IMR-90 (cell line): ENCODE results near the gene SEC16A. TPM values are rescaled to one million over a fixed set of nuclear protein-coding genes. Genes with fewer than 3 reads are reported as not detected.

Experiments used
- ATAC-seq: fragments of 200-7000 bp; cut with Tn5 transposase; 2 replicates; pipeline ENCODE4 v1.9.1; 2020; ENCODE audit warnings: low read depth, mild to moderate bottlenecking, moderate library complexity
- BruUV-seq: library from RNA; stranded (reverse); fragments of 400-500 nt; replicated peaks from 2 replicates; lab custom pipeline; 2021; lab: Mats Ljungman, UMichigan
- CTCF ChIA-PET: fragments of 300-600 bp; formaldehyde crosslinking; extraction: SDS; loops from one replicate; lab custom pipeline; 2021; ENCODE audit warnings: antibody characterized with exemption; lab: Yijun Ruan, JAX
- POLR2A ChIA-PET: fragments of 300-600 bp; sonication (Branson Sonifier 250); formaldehyde crosslinking; loops from one replicate; lab custom pipeline; 2022; ENCODE audit warnings: antibody characterized with exemption; ENCODE audit not compliant: unreplicated experiment; lab: Charles Lee
- DNase-seq: peaks from one replicate; pipeline ENCODE4 v3.0.0; 2013
- H2AFZ ChIP-seq: replicated peaks from 2 replicates; pipeline ENCODE3; 2013; ENCODE audit warnings: low read length, mild to moderate bottlenecking; ENCODE audit not compliant: poor library complexity
- H2AK5ac ChIP-seq: 2 replicates; pipeline ENCODE4 v1.6.1; 2013; ENCODE audit warnings: low read depth, low read length, inconsistent platforms
- H2AK9ac ChIP-seq: replicated peaks from 2 replicates; pipeline ENCODE3; 2013; ENCODE audit warnings: mild to moderate bottlenecking, low read depth, low read length, moderate library complexity; ENCODE audit not compliant: poor library complexity
- H2BK120ac ChIP-seq: 2 replicates; pipeline ENCODE4 v1.6.1; 2013; ENCODE audit warnings: low read depth, low read length, inconsistent platforms
- H2BK15ac ChIP-seq: 3 replicates; pipeline ENCODE4 v1.6.1; 2013; ENCODE audit warnings: low read depth, low read length, inconsistent platforms
- H2BK20ac ChIP-seq: 2 replicates; pipeline ENCODE4 v1.6.1; 2013; ENCODE audit warnings: low read depth, mild to moderate bottlenecking, inconsistent platforms, low read length, moderate library complexity
- H2BK5ac ChIP-seq: 2 replicates; pipeline ENCODE4 v1.6.1; 2013; ENCODE audit warnings: mild to moderate bottlenecking, low read depth, low read length, inconsistent platforms; ENCODE audit not compliant: poor library complexity, severe bottlenecking
- H3K14ac ChIP-seq: replicated peaks from 2 replicates; pipeline ENCODE4 v1.6.1; 2013; ENCODE audit warnings: low read depth, low read length, inconsistent platforms
- H3K18ac ChIP-seq: 2 replicates; pipeline ENCODE4 v1.6.1; 2013; ENCODE audit warnings: low read depth, low read length, control low read depth
- H3K23ac ChIP-seq: 2 replicates; pipeline ENCODE4 v1.6.1; 2013; ENCODE audit warnings: low read depth, low read length, inconsistent platforms
- H3K27ac ChIP-seq: 2 replicates; pipeline ENCODE4 v1.5.1; 2013; ENCODE audit warnings: mild to moderate bottlenecking, control low read depth, low read length; ENCODE audit not compliant: insufficient read depth
- H3K27me3 ChIP-seq: 2 replicates; pipeline ENCODE4 v1.6.1; 2013; ENCODE audit warnings: low read length; ENCODE audit not compliant: control insufficient read depth, insufficient read depth
- H3K36me3 ChIP-seq: 2 replicates; pipeline ENCODE4 v1.6.1; 2013; ENCODE audit warnings: low read length, mixed read lengths; ENCODE audit not compliant: control insufficient read depth, insufficient read depth
- H3K4ac ChIP-seq: 2 replicates; pipeline ENCODE4 v1.6.1; 2013; ENCODE audit warnings: low read depth, low read length, inconsistent platforms
- H3K4me1 ChIP-seq: 2 replicates; pipeline ENCODE4 v1.6.1; 2013; ENCODE audit warnings: low read length, mixed read lengths; ENCODE audit not compliant: control insufficient read depth, insufficient read depth
- H3K4me2 ChIP-seq: 2 replicates; pipeline ENCODE4 v1.6.1; 2013; ENCODE audit warnings: low read depth, mild to moderate bottlenecking, control low read depth, low read length, moderate library complexity
- H3K4me3 ChIP-seq: 2 replicates; pipeline ENCODE4 v1.5.1; 2013; ENCODE audit warnings: low read depth, mild to moderate bottlenecking, control low read depth, low read length, moderate library complexity; ENCODE audit not compliant: insufficient read depth
- H3K56ac ChIP-seq: 2 replicates; pipeline ENCODE4 v1.6.1; 2013; ENCODE audit warnings: low read length, inconsistent platforms; ENCODE audit not compliant: insufficient read depth; ENCODE audit errors: extremely low read depth
- H3K79me1 ChIP-seq, 2 experiments: 2 replicates each; pipeline ENCODE4 v1.6.1; 2013; ENCODE audit warnings: low read length in 2 of 2, inconsistent platforms in 1 of 2, low read depth in 1 of 2
- H3K9ac ChIP-seq: 2 replicates; pipeline ENCODE4 v1.6.1; 2013; ENCODE audit warnings: low read depth, low read length, control low read depth
- H3K9me1 ChIP-seq: 2 replicates; pipeline ENCODE4 v1.6.1; 2013; ENCODE audit warnings: low read length, inconsistent platforms; ENCODE audit not compliant: insufficient read depth
- H3K9me3 ChIP-seq: 2 replicates; pipeline ENCODE4 v1.6.1; 2013; ENCODE audit warnings: low read length; ENCODE audit not compliant: control insufficient read depth, insufficient read depth
- H4K20me1 ChIP-seq: 2 replicates; pipeline ENCODE4 v1.6.1; 2013; ENCODE audit warnings: low read length, inconsistent platforms; ENCODE audit not compliant: insufficient read depth
- H4K5ac ChIP-seq: 2 replicates; pipeline ENCODE4 v1.6.1; 2013; ENCODE audit warnings: mild to moderate bottlenecking, low read depth, low read length, control low read depth
- H4K8ac ChIP-seq, 2 experiments: 2 replicates each; pipeline ENCODE4 v1.6.1; 2013; ENCODE audit warnings: low read depth in 2 of 2, low read length in 2 of 2, control low read depth in 1 of 2, inconsistent platforms in 1 of 2
- H4K91ac ChIP-seq: 2 replicates; pipeline ENCODE4 v1.6.1; 2013; ENCODE audit warnings: low read depth, low read length, inconsistent platforms; ENCODE audit not compliant: insufficient read depth
- MAZ ChIP-seq: IDR thresholded peaks from 2 replicates; pipeline ENCODE4 v1.6.1; 2012; ENCODE audit warnings: low read depth, mild to moderate bottlenecking, low read length, improper control_type of control experiment, moderate library complexity, borderline replicate concordance
- RCOR1 ChIP-seq: IDR thresholded peaks from 2 replicates; pipeline ENCODE4 v1.6.1; 2012; ENCODE audit warnings: mild to moderate bottlenecking, low read length, improper control_type of control experiment; ENCODE audit not compliant: insufficient replicate concordance
- RFX5 ChIP-seq: IDR thresholded peaks from 2 replicates; pipeline ENCODE4 v1.8.0; 2012; ENCODE audit warnings: low read depth, mild to moderate bottlenecking, low read length, moderate library complexity
- WGBS, 2 experiments: methylation state at CpG; one replicate each; pipeline versions ENCODE4 v1.1.5 to v1.1.7; 2013; ENCODE audit warnings: missing lambda C conversion rate in 2 of 2; ENCODE audit not compliant: insufficient read length in 1 of 2; ENCODE audit errors: extremely low coverage in 2 of 2; 5-methylcytosine and 5-hydroxymethylcytosine counted together
- dilution Hi-C: fragments of 300-500 bp; cut with HindIII; formaldehyde crosslinking; loops from one replicate; pipeline ENCODE4 v1.14.3; 2018; ENCODE audit warnings: low sequenced_read_pairs; ENCODE audit not compliant: unreplicated experiment
- in situ Hi-C: fragments of 300-500 bp; cut with MboI; formaldehyde crosslinking; loops from 3 replicates; pipeline ENCODE4 v1.14.3; 2019; ENCODE audit warnings: low sequenced_read_pairs, inconsistent platforms, mixed read lengths
- intact Hi-C: fragments of 100-400 bp; cut with micrococcal nuclease; formaldehyde crosslinking; loops from 2 replicates; pipeline ENCODE4 v1.10.0; 2022
- polyA plus RNA-seq, 3 experiments: library from polyadenylated mRNA; depleted of rRNA; stranded (reverse); fragments of >200 nt; gene quantifications; 2 replicates each; pipeline ENCODE4 v1.2.3, GENCODE V29; 2012; ENCODE audit warnings: low replicate concordance in 1 of 3
- total RNA-seq: library from RNA; depleted of rRNA; stranded (reverse); fragments of >200 nt; gene quantifications from 2 replicates; pipeline ENCODE4 v1.2.3, GENCODE V29; 2012

The SEC16A gene
- total and polyA plus RNA-seq, 2 of the 4 experiments (the other 2 are of a cell fraction), result 12.2 to 48.1 TPM

DNA sequence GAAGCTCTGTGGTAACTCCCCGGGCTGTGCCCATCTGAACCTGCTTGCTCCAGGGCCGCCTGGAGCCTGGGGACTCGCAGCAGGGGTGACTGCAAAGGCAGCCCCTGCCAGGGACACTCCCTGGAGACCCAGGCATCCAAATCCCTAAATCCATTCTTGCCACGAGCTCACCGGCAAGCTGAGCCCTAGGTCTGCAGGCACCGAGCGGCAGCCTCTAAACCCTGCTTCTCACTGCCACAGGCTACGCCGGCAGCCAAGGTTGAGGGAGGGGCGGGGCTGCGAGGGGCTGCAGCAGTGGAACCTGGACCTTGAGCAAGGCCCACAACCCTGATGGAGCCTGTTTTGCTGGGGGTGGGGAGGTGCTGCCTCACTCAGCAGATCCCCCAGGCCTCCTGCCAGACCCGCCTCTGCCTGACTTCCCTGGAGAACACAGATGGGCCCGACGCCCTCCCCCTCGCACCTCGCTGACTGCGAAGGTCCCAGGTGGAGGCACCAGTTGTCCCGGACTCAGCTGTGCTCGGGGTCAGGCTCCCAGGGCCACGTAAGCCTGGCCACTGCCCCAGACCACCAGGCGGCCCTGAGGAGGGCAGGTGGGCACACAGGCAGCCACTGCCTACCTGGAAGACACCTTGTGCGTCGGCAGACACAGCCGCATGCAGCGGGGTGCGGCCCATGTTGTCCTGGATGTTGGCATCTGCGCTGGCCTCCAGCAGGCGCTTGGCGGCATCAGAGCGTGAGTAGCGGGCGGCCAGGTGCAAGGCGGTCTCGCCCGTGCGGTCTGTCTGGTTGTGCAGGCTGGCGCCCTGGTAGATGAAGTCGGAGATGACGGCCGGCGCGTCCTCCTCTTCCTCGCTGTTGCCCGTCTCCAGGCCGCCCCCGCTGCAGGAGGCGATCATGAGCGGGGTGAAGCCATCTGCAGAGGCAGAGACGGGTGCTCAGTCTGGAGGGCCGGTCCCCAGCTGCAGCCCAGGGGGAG is 17.4 kb upstream of the SEC16A start:
- Histone ChIP-seq H2BK20ac (no peak overlapping the region), H2BK120ac (no peak overlapping the region), H3K9ac (no peak overlapping the region), H3K23ac (no peak overlapping the region), H3K9me1 (no peaks in the 10 kb centered on the region), H3K14ac (no peak overlapping the region), H3K18ac (no peak overlapping the region), H3K4me2 (no peak overlapping the region), H3K79me1 (no peaks in the 10 kb centered on the region), H2AK9ac (no peak overlapping the region), H3K4ac (no peak overlapping the region), H4K91ac (no peak overlapping the region), H2BK5ac (no peak overlapping the region), H3K36me3 (peaks cover 79% of the 10 kb centered on the region), H2AK5ac (no peak overlapping the region), H3K56ac (no peak overlapping the region), H2AFZ (no peak overlapping the region), H3K9me3 (no peaks in the 10 kb centered on the region), H4K8ac (no peak overlapping the region), H4K5ac (no peak overlapping the region), H3K27me3 (no peaks in the 10 kb centered on the region), H3K4me1 (no peaks in the 10 kb centered on the region), H3K4me3 (no peak overlapping the region), H3K27ac (no peak overlapping the region), H4K20me1 (no peaks in the 10 kb centered on the region), H2BK15ac (no peak overlapping the region)
- POLR2A ChIA-PET, result no interaction called here
- 97% methylated on average over 35 of the region's 50 CpGs; no CpG with 5 or more reads in 1 of the 2 experiments for WGBS, 2 experiments
- no peak for DNase-seq
- intact Hi-C loops (no loop called here), in situ Hi-C loops (no loop called here), dilution Hi-C loops (no loop called here)
- BruUV-seq, result no TSS peak
- no peak for ATAC-seq
- CTCF ChIA-PET, result no interaction called here
- TF ChIP-seq RCOR1 (no peak), RFX5 (no peak), MAZ (no peak)
